PFSK-1 (cell line): ENCODE measurements around the gene FAM114A2.

Experiments
- FOXP2 ChIP-seq: optimal IDR thresholded peaks from 2 replicates; pipeline ENCODE3; 2011; ENCODE audit warnings: borderline replicate concordance, control low read depth, inconsistent platforms; ENCODE audit not compliant: insufficient read depth; ENCODE audit errors: extremely low read length, extremely low read depth
- POLR2AphosphoS5 ChIP-seq: IDR thresholded peaks from 2 replicates; pipeline ENCODE4 v1.6.1; 2012; ENCODE audit warnings: low read depth, mild to moderate bottlenecking, control low read depth, low read length, moderate library complexity
- SIN3A ChIP-seq: IDR thresholded peaks from 2 replicates; pipeline ENCODE4 v1.6.1; 2012; ENCODE audit warnings: mild to moderate bottlenecking, low read length, moderate library complexity, borderline replicate concordance; ENCODE audit not compliant: insufficient read depth
- TAF1 ChIP-seq: IDR thresholded peaks from 2 replicates; pipeline ENCODE4 v1.6.1; 2012; ENCODE audit warnings: low read length, control low read depth, borderline replicate concordance; ENCODE audit not compliant: insufficient read depth
- TF ChIP-seq, protein P1 (sequence below), 2 experiments: IDR thresholded peaks; 2 replicates each; pipeline versions ENCODE4 v1.6.1 to v1.8.0; 2011 to 2012; ENCODE audit warnings: low read depth in 2 of 2, low read length in 2 of 2, control low read depth in 1 of 2, inconsistent platforms in 1 of 2, mild to moderate bottlenecking in 1 of 2, moderate library complexity in 1 of 2; ENCODE audit not compliant: insufficient read depth in 1 of 2

DNA sequence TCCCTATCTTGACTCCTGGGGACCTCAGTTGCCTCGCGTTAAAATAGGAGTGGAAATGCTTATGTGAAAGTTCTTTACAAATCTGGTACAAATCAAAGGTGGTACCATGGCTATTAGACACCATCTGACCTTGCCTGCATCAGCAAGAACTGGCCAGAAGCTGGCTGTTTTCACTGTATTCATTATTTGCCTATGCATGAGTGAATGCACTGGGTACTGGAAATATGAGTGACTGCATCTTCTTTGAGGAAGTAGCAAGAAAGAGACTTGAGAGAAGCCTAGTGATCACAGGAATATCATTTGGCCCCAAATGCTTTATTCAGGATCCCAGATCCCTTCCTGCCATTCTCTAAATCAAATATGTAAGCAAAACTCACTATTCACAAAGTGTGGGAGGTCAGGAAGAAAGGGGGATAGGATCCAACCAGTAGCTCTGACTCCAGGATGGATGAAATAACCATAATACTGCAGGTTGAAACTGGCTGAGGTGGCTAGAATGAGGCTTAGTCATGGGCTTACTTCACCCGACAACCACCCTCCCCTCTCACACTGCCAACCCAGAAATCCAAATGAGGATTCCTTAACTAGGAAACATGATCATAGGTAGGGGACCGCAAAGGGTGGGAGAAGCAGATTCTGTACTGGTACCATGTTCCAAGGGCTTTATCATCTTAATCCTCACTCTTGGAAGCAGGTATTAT lies 56.7 kb downstream of the FAM114A2 start:
- TF ChIP-seq POLR2AphosphoS5, result no peak
- TF ChIP-seq, protein P1, sequence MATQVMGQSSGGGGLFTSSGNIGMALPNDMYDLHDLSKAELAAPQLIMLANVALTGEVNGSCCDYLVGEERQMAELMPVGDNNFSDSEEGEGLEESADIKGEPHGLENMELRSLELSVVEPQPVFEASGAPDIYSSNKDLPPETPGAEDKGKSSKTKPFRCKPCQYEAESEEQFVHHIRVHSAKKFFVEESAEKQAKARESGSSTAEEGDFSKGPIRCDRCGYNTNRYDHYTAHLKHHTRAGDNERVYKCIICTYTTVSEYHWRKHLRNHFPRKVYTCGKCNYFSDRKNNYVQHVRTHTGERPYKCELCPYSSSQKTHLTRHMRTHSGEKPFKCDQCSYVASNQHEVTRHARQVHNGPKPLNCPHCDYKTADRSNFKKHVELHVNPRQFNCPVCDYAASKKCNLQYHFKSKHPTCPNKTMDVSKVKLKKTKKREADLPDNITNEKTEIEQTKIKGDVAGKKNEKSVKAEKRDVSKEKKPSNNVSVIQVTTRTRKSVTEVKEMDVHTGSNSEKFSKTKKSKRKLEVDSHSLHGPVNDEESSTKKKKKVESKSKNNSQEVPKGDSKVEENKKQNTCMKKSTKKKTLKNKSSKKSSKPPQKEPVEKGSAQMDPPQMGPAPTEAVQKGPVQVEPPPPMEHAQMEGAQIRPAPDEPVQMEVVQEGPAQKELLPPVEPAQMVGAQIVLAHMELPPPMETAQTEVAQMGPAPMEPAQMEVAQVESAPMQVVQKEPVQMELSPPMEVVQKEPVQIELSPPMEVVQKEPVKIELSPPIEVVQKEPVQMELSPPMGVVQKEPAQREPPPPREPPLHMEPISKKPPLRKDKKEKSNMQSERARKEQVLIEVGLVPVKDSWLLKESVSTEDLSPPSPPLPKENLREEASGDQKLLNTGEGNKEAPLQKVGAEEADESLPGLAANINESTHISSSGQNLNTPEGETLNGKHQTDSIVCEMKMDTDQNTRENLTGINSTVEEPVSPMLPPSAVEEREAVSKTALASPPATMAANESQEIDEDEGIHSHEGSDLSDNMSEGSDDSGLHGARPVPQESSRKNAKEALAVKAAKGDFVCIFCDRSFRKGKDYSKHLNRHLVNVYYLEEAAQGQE (IDR thresholded peaks at IDR 0.05; ENCODE audit: insufficient read depth in 1 of 2, low read depth in 2 of 2, low read length in 2 of 2), result no peak
- TF ChIP-seq TAF1, result no peak
- TF ChIP-seq SIN3A, result no peak
- TF ChIP-seq FOXP2, result no peak
